ENCODE results near the gene S100A12. TPM values are rescaled to one million over a fixed set of nuclear protein-coding genes. Genes with fewer than 3 reads are reported as not detected.

Gene S100A12
- total RNA-seq, 1 experiment from 2014 or later, result not detected

DNA sequence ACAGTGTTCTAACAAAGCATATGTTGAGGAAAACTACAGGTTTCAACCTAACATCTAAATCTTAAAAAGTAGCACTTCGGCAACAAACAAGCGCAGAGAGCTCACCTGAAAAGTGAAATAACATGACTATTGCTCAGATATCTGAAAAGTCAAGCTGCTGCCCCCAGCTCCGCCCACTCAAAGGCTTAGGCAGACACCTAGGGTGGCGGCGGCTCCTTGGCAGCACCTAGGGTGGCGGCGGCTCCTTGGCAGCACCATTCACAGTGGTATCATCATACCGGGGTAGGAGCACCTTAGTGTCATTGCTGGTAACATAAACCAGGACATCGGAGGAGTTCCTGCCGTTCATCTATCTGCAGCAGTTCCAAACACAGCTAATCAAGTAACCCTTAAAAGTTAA, 4.2 kb upstream of the S100A12 start:
- H3K9me3 Mint-ChIP-seq (ENCODE audit: unreplicated experiment), result peaks cover 21% of the 10 kb centered on the region
- no peak for DNase-seq
- Histone ChIP-seq H3K9me3 (peaks cover 10% of the 10 kb centered on the region; the same call in 1 of the 2 replicates), H3K27me3 (replicated peaks; ENCODE audit: control insufficient read depth, insufficient read depth, low read length) (no peaks in the 10 kb centered on the region), H3K36me3 (ENCODE audit: control insufficient read depth, insufficient read depth, low read length) (no peaks in the 10 kb centered on the region), H3K4me1 (no peaks in the 10 kb centered on the region), H3K4me3 (ENCODE audit: low read depth, low read length) (no peak overlapping the region)
- no peak overlapping the region for H3K4me3 Mint-ChIP-seq (ENCODE audit: unreplicated experiment)
- CTCF ChIA-PET, result no interaction called here
- H3K36me3 Mint-ChIP-seq (ENCODE audit: insufficient read depth, unreplicated experiment), result no peaks in the 10 kb centered on the region
- intact Hi-C loops (cut with micrococcal nuclease; ENCODE audit: unreplicated experiment), result no loop called here
- H3K27ac Mint-ChIP-seq (ENCODE audit: unreplicated experiment), result no peak overlapping the region
- TF ChIP-seq, protein P1, sequence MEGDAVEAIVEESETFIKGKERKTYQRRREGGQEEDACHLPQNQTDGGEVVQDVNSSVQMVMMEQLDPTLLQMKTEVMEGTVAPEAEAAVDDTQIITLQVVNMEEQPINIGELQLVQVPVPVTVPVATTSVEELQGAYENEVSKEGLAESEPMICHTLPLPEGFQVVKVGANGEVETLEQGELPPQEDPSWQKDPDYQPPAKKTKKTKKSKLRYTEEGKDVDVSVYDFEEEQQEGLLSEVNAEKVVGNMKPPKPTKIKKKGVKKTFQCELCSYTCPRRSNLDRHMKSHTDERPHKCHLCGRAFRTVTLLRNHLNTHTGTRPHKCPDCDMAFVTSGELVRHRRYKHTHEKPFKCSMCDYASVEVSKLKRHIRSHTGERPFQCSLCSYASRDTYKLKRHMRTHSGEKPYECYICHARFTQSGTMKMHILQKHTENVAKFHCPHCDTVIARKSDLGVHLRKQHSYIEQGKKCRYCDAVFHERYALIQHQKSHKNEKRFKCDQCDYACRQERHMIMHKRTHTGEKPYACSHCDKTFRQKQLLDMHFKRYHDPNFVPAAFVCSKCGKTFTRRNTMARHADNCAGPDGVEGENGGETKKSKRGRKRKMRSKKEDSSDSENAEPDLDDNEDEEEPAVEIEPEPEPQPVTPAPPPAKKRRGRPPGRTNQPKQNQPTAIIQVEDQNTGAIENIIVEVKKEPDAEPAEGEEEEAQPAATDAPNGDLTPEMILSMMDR (IDR thresholded peaks at IDR 0.05; ENCODE audit: insufficient read depth in 1 of 2, low read depth in 1 of 2, low read length in 1 of 2, severe bottlenecking in 1 of 2, unreplicated experiment in 1 of 2), result no peak
- BruUV-seq (replicated peaks), result no TSS peak
- H3K4me1 Mint-ChIP-seq (ENCODE audit: low read depth, unreplicated experiment), result no peaks in the 10 kb centered on the region
- POLR2A ChIA-PET, result no interaction called here
- peaks cover 17% of the 10 kb centered on the region for H3K27me3 Mint-ChIP-seq (ENCODE audit: insufficient read depth, unreplicated experiment)

DNA sequence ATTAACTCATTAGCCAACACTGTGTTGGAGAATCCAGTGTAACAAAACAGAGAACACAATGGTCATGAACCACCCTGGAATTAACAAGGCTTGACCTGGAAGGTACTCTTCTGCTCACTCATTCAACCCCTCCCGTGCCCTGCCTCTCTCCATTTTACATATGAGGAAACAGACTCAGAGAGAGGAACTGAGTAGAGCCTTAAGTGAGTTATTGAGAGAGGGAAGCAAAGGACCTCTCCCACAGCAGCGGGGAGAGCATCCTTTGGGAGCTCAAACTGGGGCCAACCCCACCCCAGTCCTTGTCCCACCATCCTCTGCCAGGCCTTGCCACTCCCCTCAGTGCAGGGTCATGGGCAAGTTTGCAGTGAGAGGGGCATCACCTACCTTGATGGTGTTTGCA, 1.4 kb downstream of the S100A12 start:
- no peak overlapping the region for H3K4me3 ChIP-seq (ENCODE audit: low read depth, low read length)
- H3K9me3 ChIP-seq, result no peaks in the 10 kb centered on the region
- POLR2A ChIA-PET, result no interaction called here
- no peaks in the 10 kb centered on the region for H3K4me1 ChIP-seq
- no peak for DNase-seq
- Mint-ChIP-seq H3K27me3 (ENCODE audit: insufficient read depth, unreplicated experiment) (peaks cover 4% of the 10 kb centered on the region), H3K4me3 (ENCODE audit: unreplicated experiment) (no peak overlapping the region), H3K36me3 (ENCODE audit: insufficient read depth, unreplicated experiment) (no peaks in the 10 kb centered on the region), H3K27ac (ENCODE audit: unreplicated experiment) (no peak overlapping the region), H3K9me3 (ENCODE audit: unreplicated experiment) (no peaks in the 10 kb centered on the region), H3K4me1 (ENCODE audit: low read depth, unreplicated experiment) (no peaks in the 10 kb centered on the region)
- TF ChIP-seq, protein P1 (IDR thresholded peaks at IDR 0.05; ENCODE audit: insufficient read depth in 1 of 2, low read depth in 1 of 2, low read length in 1 of 2, severe bottlenecking in 1 of 2, unreplicated experiment in 1 of 2), result no peak
- intact Hi-C loops (cut with micrococcal nuclease; ENCODE audit: unreplicated experiment), result no loop called here
- CTCF ChIA-PET, result no interaction called here
- no peaks in the 10 kb centered on the region for H3K36me3 ChIP-seq (ENCODE audit: control insufficient read depth, insufficient read depth, low read length)
- H3K27me3 ChIP-seq (replicated peaks; ENCODE audit: control insufficient read depth, insufficient read depth, low read length), result no peaks in the 10 kb centered on the region
- BruUV-seq (replicated peaks), result no TSS peak

DNA sequence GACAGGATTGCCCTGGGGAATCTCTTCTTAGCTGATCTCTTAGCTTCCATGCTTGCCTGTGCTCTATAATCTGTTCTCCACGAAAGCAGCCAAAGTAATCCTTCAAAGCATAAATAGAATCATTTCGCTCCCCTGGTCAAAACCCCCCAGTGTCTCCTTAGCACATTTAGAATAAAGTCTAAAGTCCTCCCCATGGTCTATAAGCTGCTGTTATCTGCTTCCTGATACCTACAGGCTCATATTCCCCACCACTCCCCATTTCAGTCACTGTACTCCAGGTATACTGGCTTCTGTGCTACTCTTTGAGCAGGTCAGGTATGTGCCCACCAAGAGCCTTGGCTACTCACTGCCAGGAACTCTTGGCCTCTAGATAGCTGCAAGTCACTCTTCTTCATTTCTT, 2.9 kb downstream of the S100A12 start:
- no peaks in the 10 kb centered on the region for H3K4me1 ChIP-seq
- H3K4me3 Mint-ChIP-seq (ENCODE audit: unreplicated experiment), result no peak overlapping the region
- TF ChIP-seq, protein P1 (IDR thresholded peaks at IDR 0.05; ENCODE audit: insufficient read depth in 1 of 2, low read depth in 1 of 2, low read length in 1 of 2, severe bottlenecking in 1 of 2, unreplicated experiment in 1 of 2), result no peak
- ChIA-PET CTCF (no interaction called here), POLR2A (no interaction called here)
- H3K36me3 ChIP-seq (ENCODE audit: control insufficient read depth, insufficient read depth, low read length), result no peaks in the 10 kb centered on the region
- H3K9me3 ChIP-seq, result no peaks in the 10 kb centered on the region
- H3K27ac Mint-ChIP-seq (ENCODE audit: unreplicated experiment), result no peak overlapping the region
- no peaks in the 10 kb centered on the region for H3K27me3 ChIP-seq (replicated peaks; ENCODE audit: control insufficient read depth, insufficient read depth, low read length)
- H3K4me1 Mint-ChIP-seq (ENCODE audit: low read depth, unreplicated experiment), result no peaks in the 10 kb centered on the region
- DNase-seq, result no peak
- H3K27me3 Mint-ChIP-seq (ENCODE audit: insufficient read depth, unreplicated experiment), result peaks cover 4% of the 10 kb centered on the region
- no peaks in the 10 kb centered on the region for H3K9me3 Mint-ChIP-seq (ENCODE audit: unreplicated experiment)
- H3K36me3 Mint-ChIP-seq (ENCODE audit: insufficient read depth, unreplicated experiment), result no peaks in the 10 kb centered on the region
- intact Hi-C loops (cut with micrococcal nuclease; ENCODE audit: unreplicated experiment), result no loop called here
- no TSS peak for BruUV-seq (replicated peaks)
- no peak overlapping the region for H3K4me3 ChIP-seq (ENCODE audit: low read depth, low read length)

All from Caco-2 (cell line).